Endothelial cell of umbilical vein (primary cell): ENCODE results near the gene ISY1. TPM values are rescaled to one million over a fixed set of nuclear protein-coding genes. Genes with fewer than 3 reads are reported as not detected.

Experiments used
- BruUV-seq: library from RNA; stranded (reverse); fragments of 400-500 nt; replicated peaks from 2 replicates; lab custom pipeline; 2021; lab: Mats Ljungman, UMichigan
- CTCF ChIA-PET: fragments of 300-600, 350-600 bp; sonication (Branson Sonifier 250); formaldehyde crosslinking; loops from one replicate; lab custom pipeline; 2021; ENCODE audit warnings: antibody characterized with exemption, inconsistent platforms; lab: Charles Lee
- POLR2A ChIA-PET: fragments of 300-600, 350-600 bp; sonication (Branson Sonifier 250); formaldehyde crosslinking; loops from one replicate; lab custom pipeline; 2021; ENCODE audit warnings: antibody characterized with exemption, inconsistent platforms; lab: Charles Lee
- DNase-seq: peaks from one replicate; pipeline ENCODE4 v3.0.0-alpha.2; 2011; ENCODE audit warnings: low read depth, low spot score
- FAIRE-seq: peaks from 2 replicates; lab custom pipeline; 2011; peaks lifted over from hg19 to GRCh38; lab: Jason Lieb, UNC
- H2AFZ ChIP-seq: 2 replicates; pipeline ENCODE4 v1.6.0; 2012; ENCODE audit warnings: low read depth, low read length, control low read depth, inconsistent platforms
- H3K27ac ChIP-seq: 2 replicates; pipeline ENCODE4 v1.5.1; 2011; ENCODE audit warnings: low read depth, mild to moderate bottlenecking, control low read depth, low read length, moderate library complexity; ENCODE audit not compliant: insufficient read depth
- H3K27me3 ChIP-seq, 2 experiments: 2 replicates each; pipeline versions ENCODE4 v1.6.0 to v1.6.1; 2011; ENCODE audit warnings: low read length in 2 of 2, mixed read lengths in 1 of 2; ENCODE audit not compliant: control insufficient read depth in 2 of 2, insufficient read depth in 2 of 2
- H3K36me3 ChIP-seq, 2 experiments: 2 replicates in 1 of 2; 3 replicates in 1 of 2; pipeline ENCODE4 v1.5.1; 2011; ENCODE audit warnings: low read length in 2 of 2, mild to moderate bottlenecking in 1 of 2, moderate library complexity in 1 of 2; ENCODE audit not compliant: control insufficient read depth in 2 of 2, insufficient read depth in 2 of 2; ENCODE audit errors: extremely low read depth in 1 of 2
- H3K4me1 ChIP-seq: 3 replicates; pipeline ENCODE4 v1.5.1; 2011; ENCODE audit warnings: mild to moderate bottlenecking, low read length; ENCODE audit not compliant: control insufficient read depth, insufficient read depth; ENCODE audit errors: extremely low read depth
- H3K4me2 ChIP-seq: 2 replicates; pipeline ENCODE4 v1.6.1; 2011; ENCODE audit warnings: low read length, control low read depth, mixed read lengths; ENCODE audit not compliant: insufficient read depth
- H3K4me3 ChIP-seq, 3 experiments: fragments of 200-600 bp in 1 of 3; sonication (generic), shearing (Covaris generic) in 1 of 3; replicated peaks in 1 of 3; 2 replicates each; pipeline ENCODE4 v1.5.1; 2011 to 2016; ENCODE audit warnings: control low read depth in 3 of 3, low read length in 3 of 3, mild to moderate bottlenecking in 2 of 3, inconsistent platforms in 1 of 3, low read depth in 1 of 3, moderate library complexity in 1 of 3; ENCODE audit not compliant: insufficient read depth in 1 of 3
- H3K79me2 ChIP-seq: 2 replicates; pipeline ENCODE4 v1.6.0; 2012; ENCODE audit warnings: low read length, inconsistent platforms; ENCODE audit not compliant: control insufficient read depth, insufficient read depth
- H3K9ac ChIP-seq: replicated peaks from 2 replicates; pipeline ENCODE3; 2011; ENCODE audit warnings: low read length, control low read depth; ENCODE audit not compliant: insufficient read depth; ENCODE audit errors: extremely low read depth
- H3K9me1 ChIP-seq: replicated peaks from 3 replicates; pipeline ENCODE4 v1.6.0; 2011; ENCODE audit warnings: mild to moderate bottlenecking, low read length; ENCODE audit not compliant: control insufficient read depth, insufficient read depth; ENCODE audit errors: extremely low read depth
- H3K9me3 ChIP-seq: replicated peaks from 2 replicates; pipeline ENCODE4 v1.5.1; 2012; ENCODE audit warnings: low read length, inconsistent platforms; ENCODE audit not compliant: control insufficient read depth, insufficient read depth
- H4K20me1 ChIP-seq: replicated peaks from 2 replicates; pipeline ENCODE3; 2011; ENCODE audit warnings: mild to moderate bottlenecking, low read length; ENCODE audit not compliant: control insufficient read depth, insufficient read depth; ENCODE audit errors: extremely low read depth
- EZH2 ChIP-seq: IDR thresholded peaks from 2 replicates; pipeline ENCODE4 v1.6.1; 2012; ENCODE audit warnings: borderline replicate concordance, low read depth, mild to moderate bottlenecking, moderate library complexity, low read length, inconsistent platforms; ENCODE audit not compliant: severe bottlenecking
- FOS ChIP-seq: IDR thresholded peaks from 2 replicates; pipeline ENCODE4 v1.6.1; 2011; ENCODE audit warnings: mild to moderate bottlenecking, low read length, moderate library complexity, borderline replicate concordance; ENCODE audit not compliant: insufficient read depth
- GATA2 ChIP-seq: IDR thresholded peaks from 2 replicates; pipeline ENCODE4 v1.7.0; 2011; ENCODE audit warnings: low read depth, mild to moderate bottlenecking, moderate library complexity, mixed read lengths, low read length; ENCODE audit not compliant: insufficient read length, insufficient read depth
- JUN ChIP-seq: IDR thresholded peaks from 2 replicates; pipeline ENCODE4 v1.6.1; 2011; ENCODE audit warnings: borderline replicate concordance, low read depth; ENCODE audit not compliant: insufficient read length, insufficient read depth
- MYC ChIP-seq: IDR thresholded peaks from one replicate; pipeline ENCODE4 v1.6.1; 2011; ENCODE audit warnings: mild to moderate bottlenecking, low read depth, low read length
- POLR2A ChIP-seq: IDR thresholded peaks from 2 replicates; pipeline ENCODE4 v1.6.1; 2012; ENCODE audit warnings: low read depth, mild to moderate bottlenecking, control low read depth, low read length
- POLR2AphosphoS5 ChIP-seq: IDR thresholded peaks from 2 replicates; pipeline ENCODE4 v1.6.1; 2012; ENCODE audit warnings: low read depth, mild to moderate bottlenecking, control low read depth, low read length, moderate library complexity; ENCODE audit not compliant: insufficient read depth
- dilution Hi-C: fragments of 300-500 bp; cut with MboI; formaldehyde crosslinking; loops from one replicate; pipeline ENCODE4 v1.15.0; 2019; ENCODE audit warnings: low sequenced_read_pairs; ENCODE audit not compliant: extremely low pct_ligation_motif_present
- intact Hi-C: fragments of 100-400 bp; cut with micrococcal nuclease; formaldehyde crosslinking; loops from one replicate; pipeline ENCODE4 v1.10.0; 2022
- polyA plus RNA-seq, 4 experiments: library from polyadenylated mRNA; depleted of rRNA in 3 of 4; stranded (reverse) in 3 of 4; unstranded in 1 of 4; fragments of >200 nt; gene quantifications; 2 replicates each; pipeline versions ENCODE4 v1.2.1 to v1.2.3, GENCODE V29; 2011 to 2012; ENCODE audit warnings: missing spikeins in 1 of 4
- total RNA-seq: library from RNA; stranded (reverse); gene quantifications from 2 replicates; pipeline ENCODE4 v1.2.3, GENCODE V29; 2021
- TF ChIP-seq, protein P1 (sequence below): IDR thresholded peaks from 2 replicates; pipeline ENCODE4 v1.6.1; 2011; ENCODE audit not compliant: insufficient read depth, insufficient read length
- TF ChIP-seq, protein P2 (sequence below), 2 donors: IDR thresholded peaks; 1 replicate in 1 of 2; 2 replicates in 1 of 2; pipeline ENCODE4 v1.5.1; 2011; ENCODE audit warnings: low read length in 2 of 2, mild to moderate bottlenecking in 2 of 2, moderate library complexity in 2 of 2, control low read depth in 1 of 2, inconsistent platforms in 1 of 2, low read depth in 1 of 2; ENCODE audit not compliant: insufficient read depth in 1 of 2; ENCODE audit errors: extremely low read depth in 1 of 2

The ISY1 gene
- total and polyA plus RNA-seq, 2 donors (not counting 3 experiments of a cell fraction or from before 2014, with no cell fraction given) = 50.7 to 59.4 TPM

DNA sequence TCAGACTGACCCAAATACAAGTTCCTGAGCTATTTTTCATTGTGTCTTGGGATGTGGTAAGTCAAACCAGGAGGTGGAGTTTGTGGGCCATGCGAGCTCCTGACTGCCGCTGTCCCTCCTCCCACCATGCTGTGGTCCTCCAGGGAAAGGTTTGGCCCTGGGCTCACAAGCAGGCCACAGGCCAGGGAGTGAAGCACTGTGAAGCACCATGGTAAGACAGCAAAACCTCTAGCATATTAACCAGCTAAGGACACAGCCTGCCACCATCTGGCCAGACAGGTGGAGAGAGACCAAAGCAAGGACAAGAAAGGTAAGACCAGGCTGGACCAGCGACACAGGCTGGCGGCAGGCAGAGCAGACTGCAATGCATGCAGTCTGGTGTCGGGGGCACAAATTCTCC is 54.5 kb downstream of the ISY1 start:
- FAIRE-seq = no peak
- no peak overlapping the region for H2AFZ ChIP-seq
- ChIA-PET CTCF (interaction anchor here (2.1 to 2.7 kb wide), 2 partner anchors 53 to 136 kb away, joined by 8 to 10 read pairs; no protein-coding TSS in a partner anchor), POLR2A (no interaction called here)
- peaks cover 3% of the 10 kb centered on the region for H3K79me2 ChIP-seq
- dilution Hi-C loops = loop anchor here (25.0 kb wide), 1 partner anchor 194 kb away; no protein-coding TSS in a partner anchor
- no peaks in the 10 kb centered on the region for H3K4me1 ChIP-seq
- H4K20me1 ChIP-seq = peaks cover 2% of the 10 kb centered on the region
- no peaks in the 10 kb centered on the region for H3K9me1 ChIP-seq
- no peak overlapping the region for H3K9ac ChIP-seq
- no peak overlapping the region for H3K4me2 ChIP-seq
- intact Hi-C loops = no loop called here
- no peak overlapping the region for H3K4me3 ChIP-seq
- no peak for DNase-seq
- no TSS peak for BruUV-seq
- peaks cover 0 to 17% of the 10 kb centered on the region in 2 experiments for H3K36me3 ChIP-seq
- no peak overlapping the region for H3K27ac ChIP-seq
- H3K9me3 ChIP-seq = no peaks in the 10 kb centered on the region
- no peaks in the 10 kb centered on the region for H3K27me3 ChIP-seq
- TF ChIP-seq EZH2 (no peak), POLR2A (no peak), FOS (no peak), GATA2 (no peak), MYC (no peak), POLR2AphosphoS5 (no peak), JUN (no peak)
- TF ChIP-seq, protein P1, sequence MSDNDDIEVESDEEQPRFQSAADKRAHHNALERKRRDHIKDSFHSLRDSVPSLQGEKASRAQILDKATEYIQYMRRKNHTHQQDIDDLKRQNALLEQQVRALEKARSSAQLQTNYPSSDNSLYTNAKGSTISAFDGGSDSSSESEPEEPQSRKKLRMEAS = no peak
- TF ChIP-seq, protein P2, sequence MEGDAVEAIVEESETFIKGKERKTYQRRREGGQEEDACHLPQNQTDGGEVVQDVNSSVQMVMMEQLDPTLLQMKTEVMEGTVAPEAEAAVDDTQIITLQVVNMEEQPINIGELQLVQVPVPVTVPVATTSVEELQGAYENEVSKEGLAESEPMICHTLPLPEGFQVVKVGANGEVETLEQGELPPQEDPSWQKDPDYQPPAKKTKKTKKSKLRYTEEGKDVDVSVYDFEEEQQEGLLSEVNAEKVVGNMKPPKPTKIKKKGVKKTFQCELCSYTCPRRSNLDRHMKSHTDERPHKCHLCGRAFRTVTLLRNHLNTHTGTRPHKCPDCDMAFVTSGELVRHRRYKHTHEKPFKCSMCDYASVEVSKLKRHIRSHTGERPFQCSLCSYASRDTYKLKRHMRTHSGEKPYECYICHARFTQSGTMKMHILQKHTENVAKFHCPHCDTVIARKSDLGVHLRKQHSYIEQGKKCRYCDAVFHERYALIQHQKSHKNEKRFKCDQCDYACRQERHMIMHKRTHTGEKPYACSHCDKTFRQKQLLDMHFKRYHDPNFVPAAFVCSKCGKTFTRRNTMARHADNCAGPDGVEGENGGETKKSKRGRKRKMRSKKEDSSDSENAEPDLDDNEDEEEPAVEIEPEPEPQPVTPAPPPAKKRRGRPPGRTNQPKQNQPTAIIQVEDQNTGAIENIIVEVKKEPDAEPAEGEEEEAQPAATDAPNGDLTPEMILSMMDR (IDR thresholded peaks at IDR 0.05; ENCODE audit: extremely low read depth in 1 of 2, insufficient read depth in 1 of 2, low read depth in 1 of 2, low read length in 2 of 2) = no peak
